ENCODE data around the gene MCAT. TPM values are rescaled to one million over a fixed set of nuclear protein-coding genes. Genes with fewer than 3 reads are reported as not detected.

MCAT gene
- total and polyA plus RNA-seq, 10 donors: 7.6 to 25.3 (median 11.4) TPM

Other genes starting within 250 kb of the MCAT start
- 10 to 100 TPM; 48.0 to 98.1 (median 78.2) TPM for gene PACSIN2, start 128.2 kb downstream of the MCAT start, total RNA-seq
- 10 to 100 TPM; 24.2 to 38.0 (median 25.1) TPM for gene PACSIN2, start 128.2 kb downstream of the MCAT start, polyA plus RNA-seq
- 1 to 10 TPM; 2.9 to 5.6 (median 3.7) TPM for gene TTLL1, start 54.0 kb downstream of the MCAT start, total RNA-seq
- gene TTLL1, start 54.0 kb downstream of the MCAT start, polyA plus RNA-seq: 1 to 10 TPM; 2.8 to 4.0 (median 3.5) TPM
- gene BIK, start 32.6 kb downstream of the MCAT start, total RNA-seq: 1 to 10 TPM; 1.1 to 6.8 (median 2.5) TPM
- gene BIK, start 32.6 kb downstream of the MCAT start, polyA plus RNA-seq: 10 to 100 TPM in 1 of 3 donors, 1 to 10 TPM in 2; 2.0 to 14.2 (median 2.1) TPM
- gene TSPO, start 8.2 kb upstream of the MCAT start, total RNA-seq: 100 to 1,000 TPM in 6 of 7 donors, 10 to 100 TPM in 1; 90.1 to 596 (median 199) TPM
- gene TSPO, start 8.2 kb upstream of the MCAT start, polyA plus RNA-seq: 100 to 1,000 TPM; 115 to 182 (median 122) TPM
- gene TTLL12, start 43.7 kb upstream of the MCAT start, total RNA-seq: 10 to 100 TPM; 16.6 to 21.6 (median 19.9) TPM
- gene TTLL12, start 43.7 kb upstream of the MCAT start, polyA plus RNA-seq: 10 to 100 TPM in 2 of 3 donors, 1 to 10 TPM in 1; 8.7 to 19.3 (median 11.3) TPM
- gene SCUBE1, start 200.0 kb upstream of the MCAT start, total RNA-seq: 10 to 100 TPM; 12.5 to 43.5 (median 20.3) TPM
- 1 to 10 TPM in 2 of 3 donors, under 1 TPM in 1; 0.46 to 3.0 (median 2.0) TPM for gene SCUBE1, start 200.0 kb upstream of the MCAT start, polyA plus RNA-seq